ENCODE measurements around the gene DNAJB6. TPM values are rescaled to one million over a fixed set of nuclear protein-coding genes. Genes with fewer than 3 reads are reported as not detected.

DNAJB6 gene
- total RNA-seq, 3 donors from 2014 or later (not counting 1 experiment from before 2014, with no cell fraction given): 309 to 343 (median 340) TPM

DNA sequence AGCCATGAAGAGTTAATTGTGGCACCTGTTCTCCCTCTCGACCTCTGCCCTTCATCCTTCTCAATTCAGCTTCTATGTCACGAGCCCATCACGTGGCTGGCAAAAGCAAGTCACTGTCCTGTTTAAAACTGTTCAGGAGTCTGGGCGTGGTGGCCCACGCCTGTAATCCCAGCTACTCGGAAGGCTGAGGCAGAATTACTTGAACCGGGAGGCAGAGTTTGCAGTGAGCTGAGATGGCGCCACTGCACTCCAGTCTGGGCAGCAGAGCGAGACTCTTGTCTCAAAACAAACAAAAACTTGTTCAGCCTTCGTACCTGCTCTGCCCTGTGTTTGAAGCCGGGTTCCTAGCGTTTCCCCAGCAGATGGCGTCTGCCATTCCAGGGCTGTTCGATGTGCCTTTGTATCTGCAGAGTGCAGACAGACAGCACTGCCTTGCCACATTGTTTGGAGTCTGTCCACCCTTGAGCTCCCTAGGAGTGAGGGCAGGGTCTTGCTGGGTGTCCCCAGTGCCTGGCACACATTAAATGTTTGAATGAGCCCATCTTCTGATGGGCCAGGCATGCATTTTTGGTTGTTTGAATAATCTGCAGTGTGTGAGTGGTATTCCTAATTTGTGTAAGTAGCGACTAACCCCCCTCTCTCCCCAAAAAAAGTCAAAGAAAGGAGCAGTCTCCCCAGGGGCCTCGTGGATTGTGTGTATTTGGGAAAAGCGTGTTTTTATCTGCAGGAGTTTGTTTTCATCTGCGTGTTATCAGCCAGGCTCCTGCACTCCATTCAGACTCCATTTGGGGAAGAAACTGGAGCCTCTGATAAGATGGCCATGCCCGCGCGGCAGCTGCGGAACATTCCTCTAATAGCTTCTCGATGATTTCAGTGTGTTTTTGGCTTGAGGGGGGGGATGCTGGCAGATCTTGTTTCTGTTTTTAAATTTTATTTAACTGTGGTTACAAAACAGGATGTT lies 61.2 kb downstream of the DNAJB6 start:
- H3K27me3 Mint-ChIP-seq (ENCODE audit: low read depth in 2 of 2): no peaks in the 10 kb centered on the region
- H3K9me3 Mint-ChIP-seq: no peaks in the 10 kb centered on the region
- peaks cover 23% of the 10 kb centered on the region for H3K4me1 ChIP-seq (ENCODE audit: control insufficient read depth, insufficient read depth, low read length)
- no peaks in the 10 kb centered on the region for H3K27me3 ChIP-seq (ENCODE audit: control insufficient read depth, insufficient read depth, low read length)
- intact Hi-C loops (cut with micrococcal nuclease): no loop called here
- no peaks in the 10 kb centered on the region for H3K9me3 ChIP-seq (ENCODE audit: control insufficient read depth, insufficient read depth, low read length)
- WGBS (ENCODE audit: insufficient coverage): 70% methylated on average over 21 of the region's 23 CpGs
- TF ChIP-seq, protein P1, sequence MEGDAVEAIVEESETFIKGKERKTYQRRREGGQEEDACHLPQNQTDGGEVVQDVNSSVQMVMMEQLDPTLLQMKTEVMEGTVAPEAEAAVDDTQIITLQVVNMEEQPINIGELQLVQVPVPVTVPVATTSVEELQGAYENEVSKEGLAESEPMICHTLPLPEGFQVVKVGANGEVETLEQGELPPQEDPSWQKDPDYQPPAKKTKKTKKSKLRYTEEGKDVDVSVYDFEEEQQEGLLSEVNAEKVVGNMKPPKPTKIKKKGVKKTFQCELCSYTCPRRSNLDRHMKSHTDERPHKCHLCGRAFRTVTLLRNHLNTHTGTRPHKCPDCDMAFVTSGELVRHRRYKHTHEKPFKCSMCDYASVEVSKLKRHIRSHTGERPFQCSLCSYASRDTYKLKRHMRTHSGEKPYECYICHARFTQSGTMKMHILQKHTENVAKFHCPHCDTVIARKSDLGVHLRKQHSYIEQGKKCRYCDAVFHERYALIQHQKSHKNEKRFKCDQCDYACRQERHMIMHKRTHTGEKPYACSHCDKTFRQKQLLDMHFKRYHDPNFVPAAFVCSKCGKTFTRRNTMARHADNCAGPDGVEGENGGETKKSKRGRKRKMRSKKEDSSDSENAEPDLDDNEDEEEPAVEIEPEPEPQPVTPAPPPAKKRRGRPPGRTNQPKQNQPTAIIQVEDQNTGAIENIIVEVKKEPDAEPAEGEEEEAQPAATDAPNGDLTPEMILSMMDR (IDR thresholded peaks at IDR 0.05): no peak
- H3K27ac Mint-ChIP-seq: peak overlapping the region; percentile 63 to 75
- no peak overlapping the region for H3K27ac ChIP-seq (ENCODE audit: low read length)
- H3K36me3 Mint-ChIP-seq: no peaks in the 10 kb centered on the region
- DNase-seq (peak in 1 of 2 donors; percentile 47), ATAC-seq (peak in 2 of 3 donors; percentile 28 to 38)
- peak overlapping the region; percentile 7 for H3K4me3 Mint-ChIP-seq
- H3K4me1 Mint-ChIP-seq: peaks cover 20 to 51% of the 10 kb centered on the region in 2 donors
- peaks cover 7% of the 10 kb centered on the region for H3K36me3 ChIP-seq (ENCODE audit: control insufficient read depth, insufficient read depth, low read length)
- H3K4me3 ChIP-seq (ENCODE audit: low read length): no peak overlapping the region

DNA sequence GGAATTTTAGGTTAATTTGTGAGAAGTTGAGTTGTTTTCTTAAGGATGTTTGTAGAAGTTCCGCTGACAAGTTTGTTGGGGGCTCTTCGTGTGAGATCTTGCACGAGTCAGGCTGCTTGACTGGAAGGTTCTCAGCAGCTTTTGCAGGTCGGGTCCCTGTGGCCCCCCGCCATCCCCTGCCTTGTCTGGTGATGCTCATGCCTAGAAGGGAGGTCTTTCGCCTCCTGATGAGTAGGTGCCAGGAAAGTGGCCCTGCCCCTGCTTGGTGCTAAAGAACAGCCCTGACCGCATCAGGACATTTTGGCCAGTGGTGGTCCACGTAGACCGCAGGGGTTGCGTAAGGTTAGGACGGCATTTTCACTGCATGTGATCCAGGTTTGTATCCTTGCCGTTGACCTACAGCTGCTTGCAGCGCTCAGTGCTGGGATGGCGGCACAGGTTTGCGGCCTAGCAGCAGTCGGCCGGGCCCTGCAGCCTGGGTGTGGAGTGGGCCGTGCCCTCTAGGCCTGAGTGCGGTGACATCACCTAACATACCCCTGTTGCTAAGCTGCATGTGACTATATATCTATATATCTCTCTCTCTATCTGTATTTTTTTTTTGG lies 62.4 kb downstream of the DNAJB6 start:
- H3K4me1 ChIP-seq (ENCODE audit: control insufficient read depth, insufficient read depth, low read length): peaks cover 23% of the 10 kb centered on the region
- no peaks in the 10 kb centered on the region for H3K27me3 Mint-ChIP-seq (ENCODE audit: low read depth in 2 of 2)
- no peak overlapping the region for H3K4me3 Mint-ChIP-seq
- peaks cover 20 to 53% of the 10 kb centered on the region in 2 donors for H3K4me1 Mint-ChIP-seq
- H3K9me3 ChIP-seq (ENCODE audit: control insufficient read depth, insufficient read depth, low read length): no peaks in the 10 kb centered on the region
- H3K4me3 ChIP-seq (ENCODE audit: low read length): no peak overlapping the region
- no peak overlapping the region for H3K27ac ChIP-seq (ENCODE audit: low read length)
- DNase-seq (no peak), ATAC-seq (no peak)
- H3K36me3 Mint-ChIP-seq: no peaks in the 10 kb centered on the region
- H3K27ac Mint-ChIP-seq: peak overlapping the region; percentile 63 to 75
- no peaks in the 10 kb centered on the region for H3K27me3 ChIP-seq (ENCODE audit: control insufficient read depth, insufficient read depth, low read length)
- 97% methylated on average over 17 of the region's 19 CpGs for WGBS (ENCODE audit: insufficient coverage)
- intact Hi-C loops (cut with micrococcal nuclease): no loop called here
- H3K9me3 Mint-ChIP-seq: no peaks in the 10 kb centered on the region
- TF ChIP-seq, protein P1 (IDR thresholded peaks at IDR 0.05): no peak
- peaks cover 9% of the 10 kb centered on the region for H3K36me3 ChIP-seq (ENCODE audit: control insufficient read depth, insufficient read depth, low read length)

DNA sequence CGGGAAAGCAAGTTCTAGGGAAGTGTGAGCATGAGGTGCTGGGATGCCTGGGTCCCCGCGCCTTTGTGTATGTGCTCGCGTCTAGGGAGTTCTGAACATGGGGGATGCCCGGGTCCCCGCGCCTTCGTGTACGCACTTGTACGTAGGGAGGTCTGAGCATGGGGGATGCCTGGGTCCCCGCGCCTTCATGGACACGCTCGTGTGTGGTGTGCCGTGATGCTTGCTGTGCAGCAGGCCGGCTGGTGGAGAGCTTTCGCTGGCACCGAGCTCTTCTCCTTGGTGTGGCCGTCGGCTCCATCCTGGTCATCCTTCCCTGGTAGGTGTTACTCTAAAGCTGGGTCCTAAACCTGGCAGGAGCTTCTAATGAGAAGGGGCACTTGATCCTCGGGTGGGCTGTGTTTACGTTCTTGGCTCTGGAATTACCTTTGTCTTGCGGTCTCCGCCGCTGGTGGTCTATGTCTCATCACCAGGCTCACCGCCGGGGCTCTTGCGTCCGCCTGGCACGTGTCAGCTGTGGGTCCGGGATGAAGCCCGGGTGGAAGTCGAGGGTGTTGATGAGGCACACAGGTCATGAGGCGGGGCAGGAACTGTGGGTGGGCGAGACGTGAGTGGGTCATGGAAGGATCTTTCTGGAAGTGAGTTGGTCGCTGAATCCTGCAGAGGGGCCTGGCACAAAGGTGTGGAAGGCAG lies 63.5 kb downstream of the DNAJB6 start:
- Histone ChIP-seq H3K4me1 (ENCODE audit: control insufficient read depth, insufficient read depth, low read length) (peaks cover 31% of the 10 kb centered on the region), H3K27me3 (ENCODE audit: control insufficient read depth, insufficient read depth, low read length) (no peaks in the 10 kb centered on the region), H3K9me3 (ENCODE audit: control insufficient read depth, insufficient read depth, low read length) (no peaks in the 10 kb centered on the region), H3K4me3 (ENCODE audit: low read length) (no peak overlapping the region), H3K27ac (ENCODE audit: low read length) (no peak overlapping the region), H3K36me3 (ENCODE audit: control insufficient read depth, insufficient read depth, low read length) (peaks cover 9% of the 10 kb centered on the region)
- TF ChIP-seq, protein P1 (IDR thresholded peaks at IDR 0.05): no peak
- intact Hi-C loops (cut with micrococcal nuclease): no loop called here
- Mint-ChIP-seq H3K9me3 (no peaks in the 10 kb centered on the region), H3K4me3 (no peak overlapping the region), H3K27ac (no peak overlapping the region), H3K4me1 (peaks cover 20 to 60% of the 10 kb centered on the region in 2 donors), H3K27me3 (ENCODE audit: low read depth in 2 of 2) (no peaks in the 10 kb centered on the region), H3K36me3 (no peaks in the 10 kb centered on the region)
- DNase-seq (no peak), ATAC-seq (no peak)
- 93% methylated on average over 38 of the region's 38 CpGs for WGBS (ENCODE audit: insufficient coverage)
